VCaP (cell line): Measurements from ENCODE around the gene ZNF771.
"Not testable (repeated sequence)": the region's sequence is repeated elsewhere in the genome, so short reads cannot be mapped to it uniquely, and the experiment has no call there.

ENCODE experiments used
- H3K27ac ChIP-seq: fragments of 450-650 bp; 2 replicates; pipeline ENCODE4 v1.5.1; 2017
- TF ChIP-seq, protein P1 (sequence below): fragments of 450-650 bp; conservative IDR thresholded peaks from 2 replicates; pipeline ENCODE4 v1.5.1; 2017; ENCODE audit warnings: mild to moderate bottlenecking, moderate library complexity

ZNF771 gene

DNA sequence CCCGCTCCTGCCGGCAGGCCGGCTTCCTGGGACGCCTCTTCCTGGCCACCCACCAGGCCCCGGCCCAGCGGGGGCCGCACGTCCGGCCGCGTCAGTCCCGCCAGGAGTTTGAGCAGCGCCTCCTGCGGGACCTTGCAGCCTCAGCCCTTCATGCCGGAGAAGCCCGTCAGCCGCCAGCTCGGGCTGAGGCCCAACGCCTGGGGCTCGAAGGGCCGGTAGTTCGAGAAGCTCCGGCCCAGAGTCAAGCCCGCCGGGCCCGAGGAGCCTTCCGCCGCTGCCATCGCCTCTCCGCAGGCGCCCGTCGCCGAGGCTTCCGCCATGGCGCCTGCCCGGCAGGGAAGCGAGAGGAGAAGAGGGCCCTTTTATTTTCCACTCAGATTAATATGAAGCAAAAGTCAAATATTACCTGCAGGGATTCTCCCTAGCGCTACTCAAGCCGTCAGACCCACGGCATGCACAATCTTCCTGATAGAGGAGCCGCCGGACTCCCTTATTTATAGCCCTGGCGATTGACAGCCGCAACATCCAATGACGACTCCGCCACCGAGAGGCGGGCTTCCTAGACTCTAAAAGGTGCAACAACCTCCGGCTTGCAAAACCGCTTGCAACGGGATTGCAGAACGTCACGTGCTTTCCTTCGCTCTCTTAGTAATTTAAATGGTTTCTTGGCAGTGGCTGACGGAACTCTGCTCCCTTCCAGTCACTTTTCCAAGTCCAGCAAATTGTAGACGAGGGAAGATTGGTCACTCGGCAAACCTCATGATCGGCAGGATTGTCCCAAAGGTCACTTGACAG, 38.2 kb downstream of the ZNF771 start, which contains the start of gene SEPHS2:
TSS of gene SEPHS2 (minus strand) at position 467 of the 795 bp plus-strand sequence. CDS start at position 320, 147 bp downstream.
- peak within 1 kb of the TSS; percentile 73 for H3K27ac ChIP-seq

GRCh38 chr16:30446203-30446595, 38.8 kb downstream of the ZNF771 start:
- TF ChIP-seq, protein P1, sequence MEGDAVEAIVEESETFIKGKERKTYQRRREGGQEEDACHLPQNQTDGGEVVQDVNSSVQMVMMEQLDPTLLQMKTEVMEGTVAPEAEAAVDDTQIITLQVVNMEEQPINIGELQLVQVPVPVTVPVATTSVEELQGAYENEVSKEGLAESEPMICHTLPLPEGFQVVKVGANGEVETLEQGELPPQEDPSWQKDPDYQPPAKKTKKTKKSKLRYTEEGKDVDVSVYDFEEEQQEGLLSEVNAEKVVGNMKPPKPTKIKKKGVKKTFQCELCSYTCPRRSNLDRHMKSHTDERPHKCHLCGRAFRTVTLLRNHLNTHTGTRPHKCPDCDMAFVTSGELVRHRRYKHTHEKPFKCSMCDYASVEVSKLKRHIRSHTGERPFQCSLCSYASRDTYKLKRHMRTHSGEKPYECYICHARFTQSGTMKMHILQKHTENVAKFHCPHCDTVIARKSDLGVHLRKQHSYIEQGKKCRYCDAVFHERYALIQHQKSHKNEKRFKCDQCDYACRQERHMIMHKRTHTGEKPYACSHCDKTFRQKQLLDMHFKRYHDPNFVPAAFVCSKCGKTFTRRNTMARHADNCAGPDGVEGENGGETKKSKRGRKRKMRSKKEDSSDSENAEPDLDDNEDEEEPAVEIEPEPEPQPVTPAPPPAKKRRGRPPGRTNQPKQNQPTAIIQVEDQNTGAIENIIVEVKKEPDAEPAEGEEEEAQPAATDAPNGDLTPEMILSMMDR: no peak
- peak overlapping the region; percentile 73 for H3K27ac ChIP-seq

More for the DNA sequence above, 38.2 kb downstream of the ZNF771 start, which contains the start of gene SEPHS2:
- TF ChIP-seq, protein P1: peak; percentile 18; the same call in 1 of the 2 replicates

- no peak overlapping the region for H3K27ac ChIP-seq
- TF ChIP-seq, protein P1: no peak
Measured at GRCh38 chr16:30447512-30448226, 40.3 kb downstream of the ZNF771 start.

GRCh38 chr16:30449116-30449435, 41.7 kb downstream of the ZNF771 start:
- no peak overlapping the region for H3K27ac ChIP-seq

GRCh38 chr16:30452709-30453580, 45.5 kb downstream of the ZNF771 start:
- H3K27ac ChIP-seq: not testable (repeated sequence)

More at GRCh38 chr16:30449116-30449435, 41.7 kb downstream of the ZNF771 start:
- TF ChIP-seq, protein P1: no peak

DNA sequence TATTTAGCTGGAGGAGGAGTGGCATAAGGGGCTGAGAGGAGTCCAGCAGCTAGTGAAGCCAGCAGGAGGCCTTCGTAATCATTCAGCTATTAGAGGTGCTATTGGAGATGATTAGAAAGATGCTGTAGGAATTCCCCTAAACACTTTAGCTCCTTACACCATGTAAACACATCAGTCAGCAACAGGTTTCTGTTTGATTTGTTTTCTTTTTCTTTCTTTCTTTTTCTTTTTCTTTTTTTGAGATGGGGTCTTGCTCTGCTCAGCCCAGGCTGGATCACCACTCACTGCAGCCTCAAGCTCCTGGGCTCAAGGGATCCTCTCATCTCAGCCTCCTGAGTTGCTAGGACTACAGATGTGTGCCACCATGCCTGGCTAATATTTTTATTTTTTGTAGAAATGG, 48.9 kb downstream of the ZNF771 start:
- H3K27ac ChIP-seq: no peak overlapping the region
- TF ChIP-seq, protein P1: no peak

DNA sequence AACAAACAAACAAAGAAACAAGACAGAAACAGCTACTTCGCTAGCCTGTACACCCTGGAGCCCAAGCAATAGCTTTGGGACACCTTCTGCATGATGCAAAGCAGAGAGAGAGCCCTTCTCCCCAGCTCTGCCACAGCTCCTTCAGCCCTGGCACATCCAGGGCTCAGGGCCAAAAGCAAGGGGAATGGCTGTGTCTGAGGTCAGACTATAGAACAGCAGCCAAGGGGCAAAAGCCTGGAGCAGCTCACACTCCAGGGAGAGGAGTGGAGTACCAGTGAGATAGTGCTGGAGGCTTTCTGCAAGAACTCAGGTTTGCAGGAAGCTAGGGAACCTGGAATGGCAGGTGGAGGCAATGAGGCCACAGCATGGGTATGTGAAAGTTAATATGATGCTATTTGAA, 49.9 kb downstream of the ZNF771 start:
- TF ChIP-seq, protein P1: no peak
- no peak overlapping the region for H3K27ac ChIP-seq
